Subcutaneous abdominal adipose tissue (tissue), 5 donors: ENCODE measurements around the gene ERBB4.

Experiments
- H3K27ac ChIP-seq: one replicate; pipeline ENCODE4 v1.7.0; 2013; ENCODE audit warnings: low read depth, mild to moderate bottlenecking, inconsistent platforms, low read length, moderate library complexity
- H3K27me3 ChIP-seq, 5 donors: one replicate each; pipeline ENCODE4 v1.7.0; 2013; ENCODE audit warnings: low read length in 5 of 5, inconsistent platforms in 1 of 5; ENCODE audit not compliant: control insufficient read depth in 5 of 5, insufficient read depth in 4 of 5
- H3K36me3 ChIP-seq, 5 donors: one replicate each; pipeline ENCODE4 v1.7.0; 2013; ENCODE audit warnings: low read length in 5 of 5; ENCODE audit not compliant: control insufficient read depth in 5 of 5, insufficient read depth in 5 of 5
- H3K4me1 ChIP-seq, 5 donors: one replicate each; pipeline ENCODE4 v1.7.0; 2013; ENCODE audit warnings: low read length in 5 of 5, mild to moderate bottlenecking in 3 of 5, moderate library complexity in 1 of 5; ENCODE audit not compliant: control insufficient read depth in 5 of 5, insufficient read depth in 5 of 5
- H3K4me3 ChIP-seq, 5 donors: one replicate each; pipeline ENCODE4 v1.7.0; 2013; ENCODE audit warnings: low read length in 5 of 5, low read depth in 1 of 5
- H3K9ac ChIP-seq, 5 donors: one replicate each; pipeline ENCODE4 v1.7.0; 2013; ENCODE audit warnings: low read length in 5 of 5, mild to moderate bottlenecking in 4 of 5, moderate library complexity in 3 of 5
- H3K9me3 ChIP-seq, 5 donors: one replicate each; pipeline ENCODE4 v1.7.0; 2013; ENCODE audit warnings: low read length in 5 of 5; ENCODE audit not compliant: control insufficient read depth in 5 of 5
- donor health status: healthy.
- donor health status: healthy.
- donor health status: healthy.
- donor health status: healthy.
- donor health status: healthy.

Gene ERBB4

DNA sequence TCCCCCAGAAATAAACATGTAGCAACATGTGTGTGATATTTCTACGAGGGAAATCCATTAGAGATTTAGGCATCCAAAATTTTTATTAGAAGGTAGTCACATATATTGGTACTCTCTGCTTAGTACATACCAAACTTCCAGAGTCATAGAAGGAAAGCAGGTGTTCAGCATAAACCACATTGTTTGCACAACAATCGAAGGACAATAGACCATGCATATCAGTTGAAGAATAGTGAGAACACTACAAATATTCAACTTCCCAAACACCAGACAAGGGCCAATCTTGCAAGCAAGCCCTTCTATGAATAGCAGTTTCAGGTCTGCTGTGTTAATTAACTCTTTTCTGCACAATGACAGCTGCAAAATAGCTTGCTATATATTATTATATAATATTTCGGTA is 702.2 kb downstream of the ERBB4 start:
- Histone ChIP-seq H3K27ac (no peak overlapping the region), H3K36me3 (no peaks in the 10 kb centered on the region), H3K9me3 (no peaks in the 10 kb centered on the region), H3K4me3 (no peak overlapping the region), H3K27me3 (no peaks in the 10 kb centered on the region), H3K4me1 (peaks cover 0 to 9% (median 0%) of the 10 kb centered on the region in 5 donors), H3K9ac (no peak overlapping the region)

DNA sequence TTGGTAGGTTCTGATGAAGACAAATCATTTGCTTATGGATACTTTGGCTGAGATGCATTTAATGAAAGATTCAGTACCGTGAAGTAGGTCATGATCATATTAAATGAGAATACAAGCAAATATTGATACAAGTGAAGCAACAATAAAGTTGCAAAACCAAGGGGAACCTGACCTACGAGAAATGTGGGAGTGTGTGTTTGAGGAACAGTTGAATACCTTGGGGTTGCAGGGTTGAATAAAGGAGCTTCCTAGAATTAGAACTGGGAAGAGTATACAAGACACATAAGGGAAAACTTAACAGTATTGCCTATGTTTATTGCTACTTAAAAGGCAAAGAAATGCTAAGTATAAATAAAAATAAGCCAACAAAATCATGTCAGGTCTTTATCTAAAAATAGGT is 702.9 kb downstream of the ERBB4 start:
- Histone ChIP-seq H3K27ac (no peak overlapping the region), H3K36me3 (no peaks in the 10 kb centered on the region), H3K9me3 (no peaks in the 10 kb centered on the region), H3K4me1 (peaks cover 0 to 9% (median 0%) of the 10 kb centered on the region in 5 donors), H3K9ac (no peak overlapping the region), H3K27me3 (no peaks in the 10 kb centered on the region), H3K4me3 (no peak overlapping the region)

DNA sequence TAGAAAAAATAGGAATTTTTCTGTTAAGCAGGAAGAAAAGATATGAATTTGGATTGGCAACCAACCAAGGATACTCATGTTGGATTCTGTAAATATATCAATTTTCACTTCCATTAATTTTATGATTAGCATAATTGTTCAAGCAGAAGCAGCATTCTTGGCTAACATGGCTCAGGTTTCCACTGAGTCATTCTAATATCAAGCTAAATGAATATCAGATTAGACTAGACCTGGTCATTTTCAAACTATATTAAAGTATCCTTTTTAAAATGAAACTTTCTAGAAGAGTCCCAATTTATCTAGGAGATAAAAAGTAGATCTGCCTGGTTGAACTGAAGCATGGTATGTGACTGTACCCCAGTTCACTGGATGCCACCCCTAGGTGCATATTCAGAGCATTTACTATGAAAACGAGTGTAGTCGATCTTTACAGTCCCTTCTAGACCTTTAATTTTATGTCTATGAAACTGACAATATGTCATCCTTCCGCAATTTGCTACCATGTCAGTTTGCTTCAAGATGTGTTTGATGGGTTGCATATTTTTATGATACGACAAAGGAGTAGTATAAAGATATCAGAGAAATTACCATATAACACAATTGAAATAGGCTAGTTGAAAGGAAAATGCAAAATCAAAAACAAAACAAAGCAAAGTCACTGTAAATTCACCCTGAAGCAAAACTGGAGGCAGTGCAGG is 704.9 kb downstream of the ERBB4 start:
- no peaks in the 10 kb centered on the region for H3K27me3 ChIP-seq
- no peak overlapping the region for H3K9ac ChIP-seq
- H3K27ac ChIP-seq, result no peak overlapping the region
- no peaks in the 10 kb centered on the region for H3K36me3 ChIP-seq
- peaks cover 0 to 9% (median 0%) of the 10 kb centered on the region in 5 donors for H3K4me1 ChIP-seq
- no peaks in the 10 kb centered on the region for H3K9me3 ChIP-seq
- H3K4me3 ChIP-seq, result no peak overlapping the region

DNA sequence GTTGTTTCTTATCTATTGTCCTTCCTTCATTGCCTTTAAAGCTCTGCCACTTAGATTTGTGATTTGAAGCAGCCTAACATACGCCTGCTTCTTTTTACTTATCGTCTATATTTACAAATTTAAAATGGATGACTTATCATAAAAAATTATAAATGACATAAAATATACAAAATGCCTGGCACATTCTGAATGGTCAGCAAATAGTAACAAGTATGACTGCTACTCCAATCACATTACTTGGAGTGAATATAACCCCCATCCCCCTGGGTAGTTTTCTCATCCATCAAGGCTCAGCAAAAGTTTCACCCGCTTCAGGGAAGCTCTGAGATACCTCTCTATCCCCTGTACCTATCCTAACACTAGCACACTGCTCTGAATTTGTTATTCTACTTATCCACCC is 708.9 kb downstream of the ERBB4 start:
- Histone ChIP-seq H3K27me3 (no peaks in the 10 kb centered on the region), H3K9me3 (no peaks in the 10 kb centered on the region), H3K27ac (no peak overlapping the region), H3K4me1 (no peaks in the 10 kb centered on the region), H3K4me3 (no peak overlapping the region), H3K36me3 (no peaks in the 10 kb centered on the region), H3K9ac (no peak overlapping the region)

DNA sequence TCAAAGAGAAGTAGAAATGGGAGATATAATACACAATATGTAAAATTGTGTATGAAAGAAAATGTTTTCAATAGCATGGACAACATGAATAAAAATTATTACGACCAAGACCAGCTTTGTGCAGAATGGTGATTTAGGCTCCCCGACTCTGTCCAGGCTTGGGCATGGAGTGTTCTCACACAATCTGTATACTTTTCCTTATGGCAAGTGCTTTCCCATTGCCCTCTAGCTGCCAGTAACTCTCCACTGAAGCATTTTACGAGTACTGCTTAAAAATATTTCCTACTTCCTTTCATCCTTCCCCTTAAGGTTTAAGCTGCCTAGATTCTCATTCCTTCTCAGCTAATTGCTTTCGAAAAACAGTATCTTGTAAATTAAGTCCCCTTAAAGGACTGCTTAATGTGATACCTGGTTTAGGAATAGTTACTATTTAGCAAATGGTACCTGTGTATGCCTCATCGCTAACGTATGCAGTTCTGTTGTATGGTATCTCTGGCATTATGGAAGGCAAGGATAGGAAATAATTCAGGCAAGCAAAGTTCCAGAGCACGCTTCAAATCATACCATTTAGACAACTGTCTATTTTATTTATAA is 714.6 kb downstream of the ERBB4 start:
- no peaks in the 10 kb centered on the region for H3K36me3 ChIP-seq
- no peak overlapping the region for H3K27ac ChIP-seq
- H3K9ac ChIP-seq, result no peak overlapping the region
- no peak overlapping the region for H3K4me3 ChIP-seq
- no peaks in the 10 kb centered on the region for H3K4me1 ChIP-seq
- H3K27me3 ChIP-seq, result no peaks in the 10 kb centered on the region
- H3K9me3 ChIP-seq, result no peaks in the 10 kb centered on the region

DNA sequence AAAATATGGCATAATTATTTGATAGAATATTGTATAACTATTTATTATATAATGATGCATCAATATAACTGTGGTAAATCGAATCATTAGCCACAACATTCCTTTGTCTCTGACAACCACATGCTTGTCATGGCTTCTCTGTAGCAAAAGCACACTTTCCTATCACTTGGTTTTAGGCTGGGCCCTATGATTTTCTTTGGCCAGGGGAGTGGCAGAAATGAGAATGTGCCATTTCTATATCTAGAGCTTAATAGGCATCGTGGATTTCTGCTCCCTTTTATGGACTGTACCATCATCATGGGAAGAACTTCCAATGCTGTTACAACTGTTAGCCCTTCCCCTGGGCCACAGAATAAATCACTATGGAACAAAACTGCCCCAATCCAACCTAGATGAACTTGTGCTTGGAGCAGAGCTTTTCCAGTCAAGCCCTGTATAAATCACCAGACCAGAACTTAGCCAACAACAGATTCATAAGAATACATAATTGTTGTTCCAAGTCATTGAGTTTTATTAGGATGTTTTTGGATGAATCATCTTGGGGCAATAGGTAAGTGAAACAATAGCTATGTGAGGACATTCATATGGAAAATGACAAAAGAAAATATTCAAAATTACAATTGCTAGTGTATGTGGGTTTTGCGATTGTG is 715.8 kb downstream of the ERBB4 start:
- H3K9me3 ChIP-seq, result no peaks in the 10 kb centered on the region
- no peak overlapping the region for H3K9ac ChIP-seq
- H3K36me3 ChIP-seq, result no peaks in the 10 kb centered on the region
- no peaks in the 10 kb centered on the region for H3K27me3 ChIP-seq
- H3K4me1 ChIP-seq, result no peaks in the 10 kb centered on the region
- H3K27ac ChIP-seq, result no peak overlapping the region
- H3K4me3 ChIP-seq, result no peak overlapping the region

DNA sequence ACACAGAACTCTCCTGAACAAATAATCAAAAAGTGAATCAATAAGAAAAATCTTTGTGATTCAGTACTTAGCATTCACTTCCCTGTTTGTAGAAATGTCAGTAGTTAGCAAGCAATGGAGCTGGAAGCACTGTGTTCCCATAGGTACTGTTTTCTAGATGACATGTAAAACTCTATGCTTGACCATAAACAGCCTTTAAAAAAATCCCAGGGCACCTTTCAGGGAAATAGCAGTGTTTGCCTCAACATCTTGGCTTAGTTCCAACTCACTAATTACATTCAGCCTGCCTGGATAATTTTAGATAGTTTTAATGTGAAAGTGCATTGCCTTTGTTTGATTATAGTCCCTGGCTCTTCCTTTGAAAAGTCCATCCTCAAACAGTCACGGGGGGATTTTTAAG is 721.8 kb downstream of the ERBB4 start:
- no peaks in the 10 kb centered on the region for H3K4me1 ChIP-seq
- H3K4me3 ChIP-seq, result no peak overlapping the region
- H3K9ac ChIP-seq, result no peak overlapping the region
- no peaks in the 10 kb centered on the region for H3K27me3 ChIP-seq
- H3K27ac ChIP-seq, result no peak overlapping the region
- H3K36me3 ChIP-seq, result no peaks in the 10 kb centered on the region
- no peaks in the 10 kb centered on the region for H3K9me3 ChIP-seq

DNA sequence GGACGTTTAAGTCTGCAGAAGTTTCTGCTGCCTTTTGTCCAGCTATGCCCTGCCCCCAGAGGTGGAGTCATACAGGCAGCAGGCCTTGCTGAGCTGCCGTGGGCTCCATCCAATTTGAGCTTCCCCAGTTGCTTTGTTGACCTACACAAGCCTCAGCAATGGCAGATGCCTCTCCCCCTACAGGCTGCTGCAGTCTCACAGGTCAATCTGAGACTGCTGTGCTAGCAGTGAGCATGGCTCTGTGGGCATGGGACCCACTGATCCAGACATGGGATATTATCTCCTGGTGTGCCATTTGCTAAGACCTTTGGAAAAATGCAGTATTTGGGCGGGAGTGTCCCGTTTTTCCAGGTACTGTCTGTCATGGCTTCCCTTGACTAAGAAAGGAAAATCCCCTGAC is 726.0 kb downstream of the ERBB4 start:
- no peak overlapping the region for H3K27ac ChIP-seq
- H3K27me3 ChIP-seq, result no peaks in the 10 kb centered on the region
- H3K36me3 ChIP-seq, result no peaks in the 10 kb centered on the region
- H3K9me3 ChIP-seq, result no peaks in the 10 kb centered on the region
- no peak overlapping the region for H3K4me3 ChIP-seq
- H3K9ac ChIP-seq, result no peak overlapping the region
- no peaks in the 10 kb centered on the region for H3K4me1 ChIP-seq

DNA sequence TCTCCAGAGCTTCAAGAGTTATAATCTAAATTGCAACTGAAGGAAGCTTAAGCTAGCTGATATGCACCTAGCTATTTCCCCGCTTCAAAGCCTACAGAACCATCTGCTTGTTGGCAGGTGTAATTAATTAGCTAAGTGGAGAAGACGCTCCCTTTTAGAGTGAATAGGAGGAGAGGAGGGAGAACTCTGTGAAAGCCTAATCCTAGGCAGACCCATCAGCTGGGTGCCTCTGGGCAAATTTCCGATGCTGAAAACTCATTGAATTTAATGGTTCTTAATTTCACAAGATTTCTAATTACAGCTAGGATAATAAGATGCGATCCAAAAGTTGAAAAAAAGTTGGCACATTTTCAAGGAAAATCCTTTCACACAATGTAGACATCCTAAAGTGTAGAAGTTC is 735.9 kb downstream of the ERBB4 start:
- H3K4me3 ChIP-seq, result no peak overlapping the region
- no peaks in the 10 kb centered on the region for H3K9me3 ChIP-seq
- H3K27me3 ChIP-seq, result no peaks in the 10 kb centered on the region
- no peak overlapping the region for H3K9ac ChIP-seq
- H3K4me1 ChIP-seq, result no peaks in the 10 kb centered on the region
- no peaks in the 10 kb centered on the region for H3K36me3 ChIP-seq
- no peak overlapping the region for H3K27ac ChIP-seq

DNA sequence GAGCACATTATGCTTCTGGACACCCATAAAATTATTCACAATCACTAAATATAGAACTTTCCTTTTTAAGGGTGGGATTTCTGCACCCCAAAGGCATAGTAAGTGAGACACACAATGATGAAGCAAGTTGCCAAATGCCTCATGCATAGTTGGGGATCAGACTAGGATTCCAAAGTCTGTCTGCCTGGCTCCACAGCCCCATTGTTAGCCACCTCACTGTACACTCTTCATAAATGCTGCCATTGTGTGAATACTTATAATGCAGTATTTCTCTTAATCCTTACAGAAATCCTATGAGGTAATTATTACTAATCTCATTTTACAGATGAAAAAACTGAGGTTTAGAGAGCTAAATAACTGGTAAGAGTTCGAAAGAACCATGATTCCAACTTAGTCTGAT is 738.6 kb downstream of the ERBB4 start:
- H3K9ac ChIP-seq, result no peak overlapping the region

More for the DNA sequence above, 738.6 kb downstream of the ERBB4 start:
- Histone ChIP-seq H3K4me1 (no peaks in the 10 kb centered on the region), H3K27ac (no peak overlapping the region), H3K36me3 (no peaks in the 10 kb centered on the region), H3K9me3 (no peaks in the 10 kb centered on the region), H3K27me3 (no peaks in the 10 kb centered on the region), H3K4me3 (no peak overlapping the region)
